ENCODE measurements around the gene ZNRF2. TPM values are rescaled to one million over a fixed set of nuclear protein-coding genes. Genes with fewer than 3 reads are reported as not detected.
A peak's percentile ranks its signal among the peaks of the same experiment; 100 is the strongest.

ZNRF2 gene
- total RNA-seq, 1 experiment from 2014 or later, result 22.1 TPM

DNA sequence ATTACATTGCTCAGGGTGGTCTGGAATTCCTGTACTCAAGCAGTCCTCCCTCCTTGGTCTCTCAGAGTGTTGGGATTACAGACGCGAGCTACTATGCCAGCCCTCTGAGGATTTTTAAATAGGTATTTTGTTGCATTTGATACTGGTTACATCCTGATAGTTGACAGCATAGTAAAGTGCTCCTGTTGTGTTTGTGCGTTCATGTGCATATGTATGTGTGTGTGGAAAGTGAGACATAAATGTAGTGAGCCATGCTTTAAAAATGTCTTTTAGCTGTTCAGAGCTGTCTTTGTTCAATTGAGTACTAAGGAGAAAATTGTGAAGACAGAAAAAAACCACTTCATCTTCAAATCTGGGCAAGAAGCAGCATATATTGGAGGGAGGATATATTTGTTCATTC lies 27.8 kb downstream of the ZNRF2 start:
- intact Hi-C loops (cut with micrococcal nuclease; ENCODE audit: unreplicated experiment), result no loop called here
- ATAC-seq (no peak), DNase-seq (ENCODE audit: low read depth, low spot score) (no peak)
- Histone ChIP-seq H3K27ac (ENCODE audit: low read length) (no peak overlapping the region), H3K27me3 (ENCODE audit: control insufficient read depth, insufficient read depth, low read length) (no peaks in the 10 kb centered on the region), H3K4me1 (ENCODE audit: control insufficient read depth, insufficient read depth, low read length) (peaks cover 41% of the 10 kb centered on the region), H3K36me3 (ENCODE audit: control insufficient read depth, insufficient read depth, low read length) (no peaks in the 10 kb centered on the region), H3K4me3 (ENCODE audit: low read depth in 2 of 2, low read length in 2 of 2) (no peak overlapping the region), H3K9me3 (ENCODE audit: control insufficient read depth, insufficient read depth, low read depth, low read length) (no peaks in the 10 kb centered on the region)
- TF ChIP-seq, protein P1, sequence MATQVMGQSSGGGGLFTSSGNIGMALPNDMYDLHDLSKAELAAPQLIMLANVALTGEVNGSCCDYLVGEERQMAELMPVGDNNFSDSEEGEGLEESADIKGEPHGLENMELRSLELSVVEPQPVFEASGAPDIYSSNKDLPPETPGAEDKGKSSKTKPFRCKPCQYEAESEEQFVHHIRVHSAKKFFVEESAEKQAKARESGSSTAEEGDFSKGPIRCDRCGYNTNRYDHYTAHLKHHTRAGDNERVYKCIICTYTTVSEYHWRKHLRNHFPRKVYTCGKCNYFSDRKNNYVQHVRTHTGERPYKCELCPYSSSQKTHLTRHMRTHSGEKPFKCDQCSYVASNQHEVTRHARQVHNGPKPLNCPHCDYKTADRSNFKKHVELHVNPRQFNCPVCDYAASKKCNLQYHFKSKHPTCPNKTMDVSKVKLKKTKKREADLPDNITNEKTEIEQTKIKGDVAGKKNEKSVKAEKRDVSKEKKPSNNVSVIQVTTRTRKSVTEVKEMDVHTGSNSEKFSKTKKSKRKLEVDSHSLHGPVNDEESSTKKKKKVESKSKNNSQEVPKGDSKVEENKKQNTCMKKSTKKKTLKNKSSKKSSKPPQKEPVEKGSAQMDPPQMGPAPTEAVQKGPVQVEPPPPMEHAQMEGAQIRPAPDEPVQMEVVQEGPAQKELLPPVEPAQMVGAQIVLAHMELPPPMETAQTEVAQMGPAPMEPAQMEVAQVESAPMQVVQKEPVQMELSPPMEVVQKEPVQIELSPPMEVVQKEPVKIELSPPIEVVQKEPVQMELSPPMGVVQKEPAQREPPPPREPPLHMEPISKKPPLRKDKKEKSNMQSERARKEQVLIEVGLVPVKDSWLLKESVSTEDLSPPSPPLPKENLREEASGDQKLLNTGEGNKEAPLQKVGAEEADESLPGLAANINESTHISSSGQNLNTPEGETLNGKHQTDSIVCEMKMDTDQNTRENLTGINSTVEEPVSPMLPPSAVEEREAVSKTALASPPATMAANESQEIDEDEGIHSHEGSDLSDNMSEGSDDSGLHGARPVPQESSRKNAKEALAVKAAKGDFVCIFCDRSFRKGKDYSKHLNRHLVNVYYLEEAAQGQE (IDR thresholded peaks at IDR 0.05; ENCODE audit: insufficient read depth in 1 of 2, low read depth in 2 of 2, low read length in 1 of 2), result no peak
- TF ChIP-seq TCF7L2 (IDR thresholded peaks at IDR 0.05; ENCODE audit: low read depth, low read length) (no peak), POLR2AphosphoS5 (IDR thresholded peaks at IDR 0.05; ENCODE audit: low read depth, low read length) (no peak)
- TF ChIP-seq, protein P2, sequence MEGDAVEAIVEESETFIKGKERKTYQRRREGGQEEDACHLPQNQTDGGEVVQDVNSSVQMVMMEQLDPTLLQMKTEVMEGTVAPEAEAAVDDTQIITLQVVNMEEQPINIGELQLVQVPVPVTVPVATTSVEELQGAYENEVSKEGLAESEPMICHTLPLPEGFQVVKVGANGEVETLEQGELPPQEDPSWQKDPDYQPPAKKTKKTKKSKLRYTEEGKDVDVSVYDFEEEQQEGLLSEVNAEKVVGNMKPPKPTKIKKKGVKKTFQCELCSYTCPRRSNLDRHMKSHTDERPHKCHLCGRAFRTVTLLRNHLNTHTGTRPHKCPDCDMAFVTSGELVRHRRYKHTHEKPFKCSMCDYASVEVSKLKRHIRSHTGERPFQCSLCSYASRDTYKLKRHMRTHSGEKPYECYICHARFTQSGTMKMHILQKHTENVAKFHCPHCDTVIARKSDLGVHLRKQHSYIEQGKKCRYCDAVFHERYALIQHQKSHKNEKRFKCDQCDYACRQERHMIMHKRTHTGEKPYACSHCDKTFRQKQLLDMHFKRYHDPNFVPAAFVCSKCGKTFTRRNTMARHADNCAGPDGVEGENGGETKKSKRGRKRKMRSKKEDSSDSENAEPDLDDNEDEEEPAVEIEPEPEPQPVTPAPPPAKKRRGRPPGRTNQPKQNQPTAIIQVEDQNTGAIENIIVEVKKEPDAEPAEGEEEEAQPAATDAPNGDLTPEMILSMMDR (IDR thresholded peaks at IDR 0.05), result no peak
- BruUV-seq (replicated peaks), result no TSS peak
- POLR2A ChIA-PET, result no interaction called here
- CTCF ChIA-PET, result interaction anchor here (1.0 kb wide), 1 partner anchor 252 kb away, joined by 3 read pairs; no protein-coding TSS in a partner anchor
- in situ Hi-C loops (cut with HindIII; ENCODE audit: low pct_unique_long_range_greater_than_20kb, low sequenced_read_pairs), result no loop called here

DNA sequence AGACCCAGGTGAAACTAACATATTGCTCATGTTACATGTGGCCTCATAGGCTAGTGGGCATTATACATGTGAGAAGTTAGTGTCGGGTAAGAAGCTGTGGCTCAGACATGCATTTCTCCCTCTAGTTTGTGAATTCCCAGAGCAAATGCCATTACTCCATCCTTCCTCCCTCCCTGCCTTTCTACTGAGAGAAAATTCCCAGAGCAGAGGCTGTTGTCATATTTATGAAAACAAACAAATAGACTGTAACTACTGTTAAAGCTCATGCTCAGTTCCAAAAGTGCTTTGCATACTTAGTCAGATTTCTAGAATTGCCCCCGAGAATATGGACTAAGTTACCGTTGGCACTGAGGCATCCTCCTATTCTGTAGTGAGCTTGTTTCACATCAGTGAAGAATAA lies 29.0 kb downstream of the ZNRF2 start:
- BruUV-seq (replicated peaks), result no TSS peak
- H3K4me3 ChIP-seq (ENCODE audit: low read depth in 2 of 2, low read length in 2 of 2), result no peak overlapping the region
- peaks cover 38% of the 10 kb centered on the region for H3K4me1 ChIP-seq (ENCODE audit: control insufficient read depth, insufficient read depth, low read length)
- H3K27me3 ChIP-seq (ENCODE audit: control insufficient read depth, insufficient read depth, low read length), result no peaks in the 10 kb centered on the region
- POLR2A ChIA-PET, result interaction anchor here (0.6 kb wide), 1 partner anchor 19 kb away, joined by 7 read pairs; no protein-coding TSS in a partner anchor
- CTCF ChIA-PET, result interaction anchor here (0.5 kb wide), 1 partner anchor 32 kb away, joined by 5 read pairs; no protein-coding TSS in a partner anchor
- H3K36me3 ChIP-seq (ENCODE audit: control insufficient read depth, insufficient read depth, low read length), result no peaks in the 10 kb centered on the region
- in situ Hi-C loops (cut with HindIII; ENCODE audit: low pct_unique_long_range_greater_than_20kb, low sequenced_read_pairs), result no loop called here
- no peaks in the 10 kb centered on the region for H3K9me3 ChIP-seq (ENCODE audit: control insufficient read depth, insufficient read depth, low read depth, low read length)
- TF ChIP-seq, protein P2 (IDR thresholded peaks at IDR 0.05), result 0 out of 2 replicates have a peak, but pooled peaks have one; percentile 4
- TF ChIP-seq, protein P1 (IDR thresholded peaks at IDR 0.05; ENCODE audit: insufficient read depth in 1 of 2, low read depth in 2 of 2, low read length in 1 of 2), result no peak
- no peak for TF ChIP-seq POLR2AphosphoS5 (IDR thresholded peaks at IDR 0.05; ENCODE audit: low read depth, low read length)
- TF ChIP-seq SIN3A (IDR thresholded peaks at IDR 0.05; ENCODE audit: borderline replicate concordance, insufficient read depth, low read depth, low read length), result no peak
- no peak for TF ChIP-seq TCF7L2 (IDR thresholded peaks at IDR 0.05; ENCODE audit: low read depth, low read length)
- no peak overlapping the region for H3K27ac ChIP-seq (ENCODE audit: low read length)
- intact Hi-C loops (cut with micrococcal nuclease; ENCODE audit: unreplicated experiment), result no loop called here
- ATAC-seq (peak; percentile 31; the same call in 1 of the 2 replicates), DNase-seq (ENCODE audit: low read depth, low spot score) (no peak)

Measured in Panc1 (cell line).